ENCODE data around the gene BLM. TPM values are rescaled to one million over a fixed set of nuclear protein-coding genes. Genes with fewer than 3 reads are reported as not detected.

BLM gene
- total RNA-seq, 1 experiment from 2014 or later: 41.3 TPM

DNA sequence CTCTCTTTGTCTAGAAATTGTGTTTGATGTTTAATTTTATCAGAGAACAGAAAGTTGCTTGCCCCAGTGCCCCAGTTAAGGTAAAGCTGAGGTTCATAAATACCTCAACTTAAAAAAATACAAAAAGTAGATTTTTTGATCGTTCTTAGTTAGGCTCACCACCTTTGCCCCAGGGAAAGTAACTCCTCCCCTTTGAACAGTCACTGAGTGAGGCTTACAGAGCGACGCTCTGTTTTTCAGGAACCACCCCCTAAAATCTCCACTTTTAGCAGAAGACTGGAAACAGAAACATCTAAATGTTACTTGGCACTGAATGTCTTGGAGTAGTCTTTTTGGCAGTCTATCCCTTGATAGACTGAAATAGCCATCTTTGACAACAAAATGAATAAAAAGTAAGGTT, 24.9 kb downstream of the BLM start:
- no peak overlapping the region for H2BK20ac ChIP-seq (ENCODE audit: low read depth, low read length, poor library complexity, severe bottlenecking)
- no peaks in the 10 kb centered on the region for H3K27me3 ChIP-seq (ENCODE audit: insufficient read depth, low read length)
- H2AFZ ChIP-seq (ENCODE audit: low read length): no peak overlapping the region
- H2BK15ac ChIP-seq (ENCODE audit: low read depth, low read length): no peak overlapping the region
- no peak overlapping the region for H2BK12ac ChIP-seq (ENCODE audit: insufficient read length, low read depth, low read length)
- no peak for DNase-seq
- no peak overlapping the region for H4K8ac ChIP-seq (replicated peaks; ENCODE audit: insufficient read length, low read depth, low read length)
- Mint-ChIP-seq H3K4me3 (no peak overlapping the region), H3K27me3 (ENCODE audit: low read depth) (no peaks in the 10 kb centered on the region), H3K27ac (no peak overlapping the region; a peak in 1 of 7 replicates), H3K4me1 (no peaks in the 10 kb centered on the region), H3K36me3 (ENCODE audit: insufficient read depth in 1 of 3, low read depth in 3 of 3) (peaks cover 0 to 10% (median 5%) of the 10 kb centered on the region in 3 experiments; a peak in 4 of 7 replicates), H3K9me3 (no peaks in the 10 kb centered on the region)
- H3K4me1 ChIP-seq (ENCODE audit: insufficient read depth, low read length): no peaks in the 10 kb centered on the region
- no peaks in the 10 kb centered on the region for H3K79me1 ChIP-seq (ENCODE audit: insufficient read depth, low read depth, low read length, poor library complexity, severe bottlenecking)
- H3K79me2 ChIP-seq (ENCODE audit: insufficient read depth, low read length): peaks cover 10% of the 10 kb centered on the region; the same call in 1 of the 2 replicates
- H3T11ph ChIP-seq (ENCODE audit: low read length): no peak overlapping the region
- H3K56ac ChIP-seq (ENCODE audit: insufficient read length, low read depth, low read length): no peak overlapping the region
- no peak overlapping the region for H2AK5ac ChIP-seq (ENCODE audit: insufficient read length, low read length)
- no peak overlapping the region for H3K27ac ChIP-seq (ENCODE audit: insufficient read length, low read depth, low read length)
- H3K9me3 ChIP-seq (ENCODE audit: control insufficient read depth, low read depth, low read length): no peaks in the 10 kb centered on the region
- H2BK120ac ChIP-seq (ENCODE audit: low read depth, low read length, poor library complexity, severe bottlenecking): no peak overlapping the region
- no peak overlapping the region for H3K18ac ChIP-seq (ENCODE audit: insufficient read length, low read depth, low read length)
- H3K14ac ChIP-seq (ENCODE audit: insufficient read depth, low read length): no peak overlapping the region
- no peaks in the 10 kb centered on the region for H4K20me1 ChIP-seq (ENCODE audit: control insufficient read depth, insufficient read depth, insufficient read length)
- no peak overlapping the region for H3K4me2 ChIP-seq (ENCODE audit: insufficient read depth, insufficient read length, low read length)
- no peaks in the 10 kb centered on the region for H3K23me2 ChIP-seq (ENCODE audit: insufficient read length, low read depth, low read length, poor library complexity, severe bottlenecking)
- H2BK5ac ChIP-seq (ENCODE audit: insufficient read length, low read length): no peak overlapping the region
- WGBS (ENCODE audit: extremely low coverage, insufficient read length, low lambda C conversion rate): no CpG with 5 or more reads among the region's 3 CpGs
- H4K5ac ChIP-seq (ENCODE audit: insufficient read length, low read depth, low read length): no peak overlapping the region
- no peak overlapping the region for H3K23ac ChIP-seq (ENCODE audit: insufficient read length, low read depth, low read length)
- no peak for TF ChIP-seq CTCF (conservative IDR thresholded peaks at IDR 0.05)
- no peak overlapping the region for H3K4ac ChIP-seq (ENCODE audit: low read depth, low read length)
- H3K9ac ChIP-seq (ENCODE audit: extremely low read depth, insufficient read length, low read length): no peak overlapping the region
- no peak overlapping the region for H4K91ac ChIP-seq (ENCODE audit: insufficient read length, low read depth, low read length)

All from H9 (cell line).